Measurements from ENCODE around the gene PHOX2A. TPM values are rescaled to one million over a fixed set of nuclear protein-coding genes. Genes with fewer than 3 reads are reported as not detected.

The PHOX2A gene
- total RNA-seq, 1 experiment from 2014 or later: not detected

DNA sequence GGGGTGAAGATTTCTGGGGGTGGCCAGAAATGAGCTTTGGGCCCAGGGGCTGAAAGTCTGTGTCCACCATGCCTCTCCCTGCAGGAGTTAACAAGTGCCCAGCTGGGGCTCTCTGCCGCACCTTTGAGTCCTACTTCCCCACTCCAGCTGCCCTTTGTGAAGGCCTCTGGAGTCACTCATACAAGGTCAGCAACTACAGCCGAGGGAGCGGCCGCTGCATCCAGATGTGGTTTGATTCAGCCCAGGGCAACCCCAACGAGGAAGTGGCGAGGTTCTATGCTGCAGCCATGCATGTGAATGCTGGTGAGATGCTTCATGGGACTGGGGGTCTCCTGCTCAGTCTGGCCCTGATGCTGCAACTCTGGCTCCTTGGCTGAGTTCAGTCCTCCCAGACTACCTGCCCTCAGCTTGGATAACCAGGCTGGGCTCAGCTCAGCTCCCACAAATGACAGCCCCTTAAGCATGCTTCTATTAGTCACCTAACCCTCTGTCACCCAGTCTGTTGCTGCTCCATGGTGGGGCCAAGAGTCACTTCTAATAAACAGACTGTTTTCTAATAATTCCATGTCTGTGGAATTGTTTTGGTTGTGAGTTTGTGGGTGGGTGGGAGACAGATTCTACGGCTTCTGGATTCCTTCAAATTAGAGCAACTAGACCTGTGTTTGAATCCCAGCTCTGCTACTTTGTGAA is 22.4 kb downstream of the PHOX2A start:
- no TSS peak for BruUV-seq (replicated peaks)
- Histone ChIP-seq H2AFZ (no peak overlapping the region), H4K20me1 (ENCODE audit: insufficient read depth) (peaks cover 12% of the 10 kb centered on the region; the same call in 1 of the 2 replicates), H3K4me3 (no peak overlapping the region; the same call in 1 of the 2 replicates), H3K27me3 (ENCODE audit: insufficient read depth, low read depth) (no peaks in the 10 kb centered on the region), H3K27ac (no peak overlapping the region), H3K36me3 (ENCODE audit: low read depth) (no peaks in the 10 kb centered on the region), H3F3A (ENCODE audit: insufficient read depth, low read depth) (peaks cover 7% of the 10 kb centered on the region), H3K9me3 (ENCODE audit: insufficient read depth, low read depth) (no peaks in the 10 kb centered on the region), H3K79me2 (ENCODE audit: low read depth) (peaks cover 24% of the 10 kb centered on the region), H3K9me2 (ENCODE audit: insufficient read depth) (no peaks in the 10 kb centered on the region), H3K4me2 (peak overlapping the region; percentile 97; the same call in 1 of the 2 replicates), H3K4me1 (replicated peaks; ENCODE audit: insufficient read depth) (peaks cover 23% of the 10 kb centered on the region)
- intact Hi-C loops (cut with micrococcal nuclease; ENCODE audit: unreplicated experiment): loop anchor here (2.0 to 5.0 kb wide), 3 partner anchors 39 to 139 kb away; partner anchors contain the start of genes LRRC51 and NUMA1
- ChIA-PET CTCF (no interaction called here), POLR2A (ENCODE audit: unreplicated experiment) (no interaction called here)
- TF ChIP-seq, protein P1, sequence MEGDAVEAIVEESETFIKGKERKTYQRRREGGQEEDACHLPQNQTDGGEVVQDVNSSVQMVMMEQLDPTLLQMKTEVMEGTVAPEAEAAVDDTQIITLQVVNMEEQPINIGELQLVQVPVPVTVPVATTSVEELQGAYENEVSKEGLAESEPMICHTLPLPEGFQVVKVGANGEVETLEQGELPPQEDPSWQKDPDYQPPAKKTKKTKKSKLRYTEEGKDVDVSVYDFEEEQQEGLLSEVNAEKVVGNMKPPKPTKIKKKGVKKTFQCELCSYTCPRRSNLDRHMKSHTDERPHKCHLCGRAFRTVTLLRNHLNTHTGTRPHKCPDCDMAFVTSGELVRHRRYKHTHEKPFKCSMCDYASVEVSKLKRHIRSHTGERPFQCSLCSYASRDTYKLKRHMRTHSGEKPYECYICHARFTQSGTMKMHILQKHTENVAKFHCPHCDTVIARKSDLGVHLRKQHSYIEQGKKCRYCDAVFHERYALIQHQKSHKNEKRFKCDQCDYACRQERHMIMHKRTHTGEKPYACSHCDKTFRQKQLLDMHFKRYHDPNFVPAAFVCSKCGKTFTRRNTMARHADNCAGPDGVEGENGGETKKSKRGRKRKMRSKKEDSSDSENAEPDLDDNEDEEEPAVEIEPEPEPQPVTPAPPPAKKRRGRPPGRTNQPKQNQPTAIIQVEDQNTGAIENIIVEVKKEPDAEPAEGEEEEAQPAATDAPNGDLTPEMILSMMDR (conservative IDR thresholded peaks at IDR 0.05): no peak
- no peak for TF ChIP-seq EZH2 (IDR thresholded peaks at IDR 0.05; ENCODE audit: low read depth)
- no peak for DNase-seq

GRCh38 chr11:72220696-72221363 is 23.1 kb downstream of the PHOX2A start:
- H3K79me2 ChIP-seq (ENCODE audit: low read depth): peaks cover 17% of the 10 kb centered on the region
- H3K9me3 ChIP-seq (ENCODE audit: insufficient read depth, low read depth): no peaks in the 10 kb centered on the region
- peaks cover 16% of the 10 kb centered on the region for H3K4me1 ChIP-seq (replicated peaks; ENCODE audit: insufficient read depth)
- no TSS peak for BruUV-seq (replicated peaks)
- H3K4me3 ChIP-seq: no peak overlapping the region
- POLR2A ChIA-PET (ENCODE audit: unreplicated experiment): no interaction called here
- H3F3A ChIP-seq (ENCODE audit: insufficient read depth, low read depth): peaks cover 5% of the 10 kb centered on the region
- no peak overlapping the region for H3K27ac ChIP-seq
- no peaks in the 10 kb centered on the region for H3K9me2 ChIP-seq (ENCODE audit: insufficient read depth)
- no peak overlapping the region for H3K4me2 ChIP-seq
- intact Hi-C loops (cut with micrococcal nuclease; ENCODE audit: unreplicated experiment): loop anchor here (5.0 kb wide), 1 partner anchor 139 kb away; the partner anchor contains the start of genes LRRC51 and NUMA1
- TF ChIP-seq, protein P1 (conservative IDR thresholded peaks at IDR 0.05): no peak
- TF ChIP-seq EZH2 (IDR thresholded peaks at IDR 0.05; ENCODE audit: low read depth): no peak
- H2AFZ ChIP-seq: no peak overlapping the region
- no peak for DNase-seq
- 0 out of 2 replicates have a peak, but pooled peaks cover 4% of the 10 kb centered on the region for H3K27me3 ChIP-seq (ENCODE audit: insufficient read depth, low read depth)
- CTCF ChIA-PET: no interaction called here
- H3K36me3 ChIP-seq (ENCODE audit: low read depth): no peaks in the 10 kb centered on the region
- H4K20me1 ChIP-seq (ENCODE audit: insufficient read depth): peaks cover 7% of the 10 kb centered on the region; the same call in 1 of the 2 replicates

DNA sequence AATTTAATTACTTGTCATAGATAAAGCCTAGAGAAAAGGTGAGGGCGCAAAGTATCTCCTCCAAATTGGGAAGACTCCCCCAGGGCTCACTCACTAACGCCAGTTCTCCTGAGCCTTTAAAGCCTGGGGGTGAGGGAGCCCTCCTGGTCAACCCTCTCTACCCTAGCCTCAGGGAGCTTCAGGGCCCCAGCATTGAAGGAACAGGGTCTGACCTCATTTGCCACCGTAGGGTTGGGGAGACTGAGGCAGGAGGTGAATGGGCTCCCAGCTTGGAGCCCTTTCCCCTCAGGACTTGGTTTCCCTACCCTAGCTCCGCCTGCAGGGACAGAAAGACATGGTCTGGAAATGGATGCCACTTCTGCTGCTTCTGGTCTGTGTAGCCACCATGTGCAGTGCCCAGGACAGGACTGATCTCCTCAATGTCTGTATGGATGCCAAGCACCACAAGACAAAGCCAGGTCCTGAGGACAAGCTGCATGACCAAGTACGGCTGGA is 25.7 kb downstream of the PHOX2A start:
- H3F3A ChIP-seq (ENCODE audit: insufficient read depth, low read depth): peaks cover 5% of the 10 kb centered on the region
- no peak for DNase-seq
- CTCF ChIA-PET: no interaction called here
- H3K27me3 ChIP-seq (ENCODE audit: insufficient read depth, low read depth): 0 out of 2 replicates have a peak, but pooled peaks cover 4% of the 10 kb centered on the region
- no peaks in the 10 kb centered on the region for H3K79me2 ChIP-seq (ENCODE audit: low read depth)
- intact Hi-C loops (cut with micrococcal nuclease; ENCODE audit: unreplicated experiment): no loop called here
- H3K4me3 ChIP-seq: no peak overlapping the region
- no peaks in the 10 kb centered on the region for H3K9me3 ChIP-seq (ENCODE audit: insufficient read depth, low read depth)
- BruUV-seq (replicated peaks): no TSS peak
- H3K4me2 ChIP-seq: no peak overlapping the region
- H3K27ac ChIP-seq: no peak overlapping the region
- no peaks in the 10 kb centered on the region for H4K20me1 ChIP-seq (ENCODE audit: insufficient read depth)
- H3K36me3 ChIP-seq (ENCODE audit: low read depth): no peaks in the 10 kb centered on the region
- POLR2A ChIA-PET (ENCODE audit: unreplicated experiment): no interaction called here
- peaks cover 13% of the 10 kb centered on the region for H3K4me1 ChIP-seq (replicated peaks; ENCODE audit: insufficient read depth)
- H3K9me2 ChIP-seq (ENCODE audit: insufficient read depth): no peaks in the 10 kb centered on the region
- no peak for TF ChIP-seq EZH2 (IDR thresholded peaks at IDR 0.05; ENCODE audit: low read depth)
- TF ChIP-seq, protein P1 (conservative IDR thresholded peaks at IDR 0.05): no peak
- no peak overlapping the region for H2AFZ ChIP-seq

Data from PC-9 (cell line).